Fibroblast of lung (primary cell): ENCODE results near the gene CLEC16A. TPM values are rescaled to one million over a fixed set of nuclear protein-coding genes. Genes with fewer than 3 reads are reported as not detected.

Experiments used
- DNase-seq, 2 donors: peaks; one replicate each; pipeline versions ENCODE4 v3.0.0 to v3.0.0-alpha.2; 2010; ENCODE audit warnings: low read depth in 2 of 2
- H2AFZ ChIP-seq: 2 replicates; pipeline ENCODE4 v1.5.1; 2012; ENCODE audit warnings: low read length, control low read depth, inconsistent platforms
- H3K27ac ChIP-seq: 2 replicates; pipeline ENCODE4 v1.5.1; 2011; ENCODE audit warnings: low read length, control low read depth; ENCODE audit not compliant: insufficient read depth
- H3K27me3 ChIP-seq: 2 replicates; pipeline ENCODE4 v1.5.1; 2011; ENCODE audit warnings: mild to moderate bottlenecking, low read length; ENCODE audit not compliant: control insufficient read depth, insufficient read depth
- H3K36me3 ChIP-seq: 2 replicates; pipeline ENCODE4 v1.5.1; 2011; ENCODE audit warnings: low read length; ENCODE audit not compliant: control insufficient read depth, insufficient read depth
- H3K4me1 ChIP-seq: 2 replicates; pipeline ENCODE4 v1.5.1; 2011; ENCODE audit warnings: low read length; ENCODE audit not compliant: control insufficient read depth, insufficient read depth; ENCODE audit errors: extremely low read depth
- H3K4me2 ChIP-seq: 2 replicates; pipeline ENCODE4 v1.5.1; 2011; ENCODE audit warnings: low read length, control low read depth; ENCODE audit not compliant: insufficient read depth; ENCODE audit errors: extremely low read depth
- H3K4me3 ChIP-seq, 4 experiments: fragments of 200-600 bp in 1 of 4; sonication (generic) in 1 of 4; replicated peaks in 1 of 4; 2 replicates each; pipeline ENCODE4 v1.5.1; 2011 to 2016; ENCODE audit warnings: low read length in 4 of 4, low read depth in 3 of 4, mild to moderate bottlenecking in 3 of 4, control low read depth in 2 of 4, inconsistent platforms in 1 of 4, mixed read lengths in 1 of 4; ENCODE audit not compliant: insufficient read depth in 1 of 4; ENCODE audit errors: control extremely low read depth in 1 of 4
- H3K79me2 ChIP-seq: 2 replicates; pipeline ENCODE4 v1.5.1; 2012; ENCODE audit warnings: mild to moderate bottlenecking, low read length, inconsistent platforms; ENCODE audit not compliant: control insufficient read depth, insufficient read depth
- H3K9ac ChIP-seq: 2 replicates; pipeline ENCODE4 v1.5.1; 2011; ENCODE audit warnings: mild to moderate bottlenecking, low read length, control low read depth; ENCODE audit not compliant: insufficient read depth
- H3K9me3 ChIP-seq: 2 replicates; pipeline ENCODE4 v1.5.1; 2012; ENCODE audit warnings: low read depth, low read length; ENCODE audit not compliant: control insufficient read depth, insufficient read depth
- H4K20me1 ChIP-seq: 2 replicates; pipeline ENCODE4 v1.5.1; 2011; ENCODE audit warnings: low read length; ENCODE audit not compliant: control insufficient read depth, insufficient read depth; ENCODE audit errors: extremely low read depth
- EZH2 ChIP-seq: IDR thresholded peaks from 2 replicates; pipeline ENCODE4 v1.5.1; 2012; ENCODE audit warnings: low read length, control low read depth, mild to moderate bottlenecking; ENCODE audit errors: missing control alignments
- polyA plus RNA-seq, 2 donors: library from polyadenylated mRNA; depleted of rRNA in 1 of 2; stranded (reverse) in 1 of 2; unstranded in 1 of 2; fragments of >200 nt; gene quantifications; 2 replicates each; pipeline ENCODE4 v1.2.1, GENCODE V29; 2011 to 2012; ENCODE audit warnings: missing spikeins in 1 of 2
- total RNA-seq: library from RNA; depleted of rRNA; stranded (reverse); fragments of >200 nt; gene quantifications from 2 replicates; pipeline ENCODE4 v1.2.1, GENCODE V29; 2014
- TF ChIP-seq, protein P1 (sequence below), 2 donors: IDR thresholded peaks in 1 of 2; conservative IDR thresholded peaks in 1 of 2; 1 replicate in 1 of 2; 2 replicates in 1 of 2; pipeline ENCODE4 v1.5.1; 2011 to 2012; ENCODE audit warnings: low read length in 2 of 2, control low read depth in 1 of 2, inconsistent platforms in 1 of 2, low read depth in 1 of 2, mild to moderate bottlenecking in 1 of 2

Gene CLEC16A
- total and polyA plus RNA-seq, 2 donors (not counting 1 experiment from before 2014, with no cell fraction given) = 9.1 to 22.0 TPM

DNA sequence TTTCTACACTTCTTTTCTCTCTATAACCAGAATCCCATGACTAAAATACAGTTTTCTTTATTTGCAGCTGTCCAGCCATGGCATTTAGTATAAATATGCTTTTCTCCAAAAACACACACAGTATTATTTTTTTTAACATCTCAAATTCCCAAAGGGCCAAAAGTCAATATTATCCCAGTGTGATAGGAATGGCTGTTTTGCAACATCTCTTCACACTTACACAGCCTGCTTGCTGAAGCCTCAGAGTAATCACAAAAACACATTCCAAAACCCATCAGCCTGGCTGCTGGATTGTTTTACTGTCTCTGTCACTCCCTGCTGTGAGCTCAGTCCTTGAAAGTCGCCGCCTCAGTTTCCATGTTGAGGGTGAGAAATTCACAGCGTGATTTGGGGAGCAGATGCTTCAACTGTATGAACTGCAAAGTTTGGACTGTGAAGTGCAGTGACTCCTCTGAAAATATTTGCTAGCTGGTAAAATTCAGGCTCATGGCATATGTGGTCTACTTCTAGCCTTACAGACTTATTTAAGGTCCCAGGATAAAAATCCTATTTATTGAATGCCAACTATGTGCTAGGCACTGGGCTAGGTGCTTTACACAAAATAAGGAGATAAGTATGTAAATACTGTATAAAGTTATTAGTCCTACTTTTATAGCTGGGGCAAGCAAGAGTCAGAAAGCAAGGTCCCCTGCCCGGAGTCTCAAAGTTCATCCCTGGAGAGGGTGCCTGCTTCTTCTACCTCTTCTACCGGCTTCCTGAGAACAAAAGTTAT is 195.1 kb downstream of the CLEC16A start:
- no peaks in the 10 kb centered on the region for H3K79me2 ChIP-seq
- H3K9ac ChIP-seq = no peak overlapping the region
- no peak overlapping the region for H3K4me3 ChIP-seq
- no peak overlapping the region for H3K27ac ChIP-seq
- H4K20me1 ChIP-seq = no peaks in the 10 kb centered on the region
- H3K27me3 ChIP-seq = no peaks in the 10 kb centered on the region
- no peak overlapping the region for H2AFZ ChIP-seq
- H3K4me1 ChIP-seq = peaks cover 26% of the 10 kb centered on the region
- no peaks in the 10 kb centered on the region for H3K9me3 ChIP-seq
- no peaks in the 10 kb centered on the region for H3K36me3 ChIP-seq
- H3K4me2 ChIP-seq = no peak overlapping the region
- TF ChIP-seq EZH2 = no peak
- TF ChIP-seq, protein P1, sequence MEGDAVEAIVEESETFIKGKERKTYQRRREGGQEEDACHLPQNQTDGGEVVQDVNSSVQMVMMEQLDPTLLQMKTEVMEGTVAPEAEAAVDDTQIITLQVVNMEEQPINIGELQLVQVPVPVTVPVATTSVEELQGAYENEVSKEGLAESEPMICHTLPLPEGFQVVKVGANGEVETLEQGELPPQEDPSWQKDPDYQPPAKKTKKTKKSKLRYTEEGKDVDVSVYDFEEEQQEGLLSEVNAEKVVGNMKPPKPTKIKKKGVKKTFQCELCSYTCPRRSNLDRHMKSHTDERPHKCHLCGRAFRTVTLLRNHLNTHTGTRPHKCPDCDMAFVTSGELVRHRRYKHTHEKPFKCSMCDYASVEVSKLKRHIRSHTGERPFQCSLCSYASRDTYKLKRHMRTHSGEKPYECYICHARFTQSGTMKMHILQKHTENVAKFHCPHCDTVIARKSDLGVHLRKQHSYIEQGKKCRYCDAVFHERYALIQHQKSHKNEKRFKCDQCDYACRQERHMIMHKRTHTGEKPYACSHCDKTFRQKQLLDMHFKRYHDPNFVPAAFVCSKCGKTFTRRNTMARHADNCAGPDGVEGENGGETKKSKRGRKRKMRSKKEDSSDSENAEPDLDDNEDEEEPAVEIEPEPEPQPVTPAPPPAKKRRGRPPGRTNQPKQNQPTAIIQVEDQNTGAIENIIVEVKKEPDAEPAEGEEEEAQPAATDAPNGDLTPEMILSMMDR (conservative IDR thresholded peaks at IDR 0.05 in 1 of 2, IDR thresholded peaks at IDR 0.05 in 1 of 2; ENCODE audit: low read depth in 1 of 2, low read length in 2 of 2) = no peak
- DNase-seq = peak in 1 of 2 donors; percentile 72

DNA sequence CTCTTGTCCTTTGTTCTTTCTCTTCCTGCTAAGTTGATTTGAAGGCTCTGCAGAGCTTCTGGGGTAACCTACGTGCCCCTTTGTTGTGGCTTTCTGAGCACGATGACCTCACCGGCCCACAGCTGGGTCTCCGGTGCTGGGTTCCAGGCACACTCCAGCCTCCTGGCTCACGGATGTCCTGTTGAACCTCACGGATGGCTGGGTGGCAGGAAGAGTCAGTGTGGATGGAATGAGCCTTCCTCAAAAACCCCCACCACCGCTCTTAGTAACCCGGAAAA is 195.7 kb downstream of the CLEC16A start:
- Histone ChIP-seq H3K27me3 (no peaks in the 10 kb centered on the region), H4K20me1 (no peaks in the 10 kb centered on the region), H3K9ac (no peak overlapping the region), H3K4me2 (no peak overlapping the region), H3K36me3 (no peaks in the 10 kb centered on the region), H3K4me3 (no peak overlapping the region), H2AFZ (no peak overlapping the region), H3K27ac (no peak overlapping the region), H3K4me1 (peaks cover 25% of the 10 kb centered on the region), H3K9me3 (no peaks in the 10 kb centered on the region), H3K79me2 (no peaks in the 10 kb centered on the region)
- DNase-seq = peak in 1 of 2 donors; percentile 41
- TF ChIP-seq, protein P1 (conservative IDR thresholded peaks at IDR 0.05 in 1 of 2, IDR thresholded peaks at IDR 0.05 in 1 of 2; ENCODE audit: low read depth in 1 of 2, low read length in 2 of 2) = no peak
- TF ChIP-seq EZH2 = no peak

DNA sequence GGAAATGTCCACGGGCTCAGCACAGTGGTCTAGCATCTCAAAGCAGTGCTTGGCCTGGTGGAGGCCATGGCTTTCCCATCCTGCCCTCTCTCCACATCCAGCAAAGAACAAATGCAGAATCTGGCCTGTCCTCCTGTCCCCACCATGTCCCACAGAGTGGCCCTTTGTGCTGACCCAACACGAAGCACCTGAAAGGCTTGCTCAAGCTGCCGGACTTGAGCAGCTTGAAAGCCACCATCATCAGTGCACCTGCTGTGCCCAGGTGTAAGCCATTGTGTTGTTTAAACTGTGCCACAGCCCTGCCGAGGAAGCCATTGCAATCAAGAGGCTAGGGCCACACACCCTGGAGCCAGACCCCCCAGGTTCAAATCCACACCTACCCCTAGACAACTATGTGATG is 196.1 kb downstream of the CLEC16A start:
- Histone ChIP-seq H3K27ac (no peak overlapping the region), H3K79me2 (no peaks in the 10 kb centered on the region), H3K4me3 (no peak overlapping the region), H2AFZ (no peak overlapping the region), H3K4me1 (peaks cover 22% of the 10 kb centered on the region), H3K9me3 (no peaks in the 10 kb centered on the region), H3K27me3 (no peaks in the 10 kb centered on the region), H3K4me2 (no peak overlapping the region), H3K36me3 (no peaks in the 10 kb centered on the region), H4K20me1 (no peaks in the 10 kb centered on the region), H3K9ac (no peak overlapping the region)
- DNase-seq = no peak
- TF ChIP-seq EZH2 = no peak
- TF ChIP-seq, protein P1 (conservative IDR thresholded peaks at IDR 0.05 in 1 of 2, IDR thresholded peaks at IDR 0.05 in 1 of 2; ENCODE audit: low read depth in 1 of 2, low read length in 2 of 2) = no peak
